ENCODE measurements around the gene SAMD14. TPM values are rescaled to one million over a fixed set of nuclear protein-coding genes. Genes with fewer than 3 reads are reported as not detected.
A peak's percentile ranks its signal among the peaks of the same experiment; 100 is the strongest.

The SAMD14 gene
- total RNA-seq, 1 donor from 2014 or later: 2.4 TPM

DNA sequence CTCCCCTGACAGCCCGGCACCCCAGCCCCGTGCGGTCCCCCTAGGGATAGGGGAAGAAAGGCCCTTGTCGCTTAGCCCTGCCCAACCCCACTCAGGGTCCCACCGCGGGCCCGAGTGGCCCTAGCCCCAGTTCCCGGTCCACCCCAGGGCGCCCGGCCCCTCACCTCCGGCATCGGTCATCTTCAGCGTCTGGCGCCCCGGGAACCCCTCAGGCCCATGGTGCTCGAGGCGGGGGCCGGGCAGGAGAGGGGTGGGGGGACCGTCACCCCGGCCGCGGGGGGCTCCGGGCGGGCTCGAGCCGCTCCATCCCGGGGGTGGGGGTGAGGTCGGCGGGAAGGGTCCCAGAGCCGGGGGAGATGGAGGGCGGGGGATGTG is 620 bp downstream of the SAMD14 start:
- Mint-ChIP-seq H3K27ac (no peak overlapping the region), H3K4me1 (ENCODE audit: low read depth) (peaks cover 22% of the 10 kb centered on the region), H3K36me3 (ENCODE audit: low read depth) (peaks cover 31% of the 10 kb centered on the region), H3K4me3 (ENCODE audit: low read depth) (peak overlapping the region; percentile 72), H3K9me3 (no peaks in the 10 kb centered on the region), H3K27me3 (ENCODE audit: low read depth) (peaks cover 31% of the 10 kb centered on the region)
- DNase-seq (ENCODE audit: low spot score): no peak
- intact Hi-C loops (cut with micrococcal nuclease): no loop called here

DNA sequence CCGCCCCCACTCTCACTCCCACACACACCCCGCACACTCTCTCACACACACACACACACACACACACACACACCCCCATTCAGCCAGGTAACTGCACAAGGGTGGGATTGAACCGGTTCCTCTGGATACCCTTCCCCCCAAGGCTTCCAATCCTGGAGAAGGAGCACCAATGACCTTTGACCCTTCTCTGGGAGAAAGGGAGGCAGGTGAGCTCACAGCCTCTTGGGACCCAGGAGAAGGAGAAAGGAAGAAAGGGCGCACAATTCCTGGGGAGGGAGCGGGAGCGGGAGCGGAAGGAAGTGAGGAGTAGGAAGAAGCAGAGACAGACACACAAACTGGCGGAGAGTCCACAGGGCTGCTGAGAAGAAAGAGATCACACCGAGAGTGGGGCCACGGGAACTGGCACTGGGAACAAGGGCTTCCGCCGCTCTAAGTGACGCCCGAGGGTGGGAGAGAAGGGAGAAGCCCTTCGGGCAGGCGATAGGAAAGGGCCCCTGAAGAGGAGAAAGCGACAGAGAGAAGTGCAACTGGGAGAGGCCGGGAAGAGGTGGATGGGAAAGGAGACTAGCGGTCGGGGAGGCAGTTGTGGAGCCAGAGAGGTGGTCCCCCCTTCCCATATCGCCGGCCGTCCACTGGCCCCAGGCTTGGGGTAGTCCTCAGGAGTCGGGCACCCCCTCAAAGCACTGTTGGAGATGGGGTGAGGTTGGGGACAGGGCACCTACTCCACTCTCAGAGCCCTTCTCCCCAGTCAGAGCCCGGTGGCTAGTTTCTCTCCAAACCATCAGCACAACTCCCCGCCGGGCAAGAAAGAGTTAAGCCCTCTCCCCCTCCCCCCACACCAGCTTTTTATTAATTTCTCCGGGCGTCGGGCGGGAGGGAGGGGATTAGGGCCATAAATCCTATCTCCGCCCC is 1.3 kb downstream of the SAMD14 start:
- Mint-ChIP-seq H3K36me3 (ENCODE audit: low read depth) (peaks cover 27% of the 10 kb centered on the region), H3K4me1 (ENCODE audit: low read depth) (peaks cover 22% of the 10 kb centered on the region), H3K27me3 (ENCODE audit: low read depth) (peaks cover 31% of the 10 kb centered on the region), H3K9me3 (no peaks in the 10 kb centered on the region), H3K4me3 (ENCODE audit: low read depth) (peak overlapping the region; percentile 73), H3K27ac (peak overlapping the region; percentile 64)
- no peak for DNase-seq (ENCODE audit: low spot score)
- intact Hi-C loops (cut with micrococcal nuclease): no loop called here

DNA sequence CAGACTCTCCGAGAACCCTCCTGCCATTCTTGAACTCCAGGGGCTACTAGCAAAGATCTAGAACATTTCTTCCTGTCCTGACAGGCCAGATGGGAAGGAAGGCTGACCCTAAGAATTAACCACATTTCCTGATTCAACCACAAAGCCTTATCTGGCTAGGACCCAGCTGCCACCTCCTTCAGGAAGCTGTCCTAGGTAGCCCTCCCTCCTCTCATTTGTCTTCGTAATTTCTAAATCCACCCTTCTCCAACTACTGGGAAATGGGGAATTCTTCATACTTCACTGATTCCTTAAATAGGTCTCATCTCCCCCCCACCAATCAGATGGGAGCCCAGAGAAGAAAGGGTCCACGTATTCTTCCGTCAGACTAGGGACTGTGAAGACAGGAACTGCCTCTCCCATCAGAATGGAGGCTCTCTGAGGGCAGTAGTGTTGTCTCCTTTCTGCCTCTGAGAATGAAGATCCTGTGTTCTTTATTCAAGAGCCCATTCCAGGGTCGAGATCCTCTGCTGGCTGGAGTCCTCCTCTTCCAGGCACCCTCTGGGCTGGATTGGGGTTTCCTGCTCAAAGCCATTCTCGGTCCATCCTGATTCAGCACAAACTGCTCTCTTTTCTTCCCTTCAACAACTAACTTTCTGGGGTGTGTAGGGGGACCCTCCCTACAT is 2.1 kb downstream of the SAMD14 start:
- intact Hi-C loops (cut with micrococcal nuclease): no loop called here
- Mint-ChIP-seq H3K36me3 (ENCODE audit: low read depth) (peaks cover 21% of the 10 kb centered on the region), H3K27ac (no peak overlapping the region), H3K4me1 (ENCODE audit: low read depth) (peaks cover 22% of the 10 kb centered on the region), H3K27me3 (ENCODE audit: low read depth) (peaks cover 34% of the 10 kb centered on the region), H3K4me3 (ENCODE audit: low read depth) (no peak overlapping the region), H3K9me3 (no peaks in the 10 kb centered on the region)
- DNase-seq (ENCODE audit: low spot score): no peak

DNA sequence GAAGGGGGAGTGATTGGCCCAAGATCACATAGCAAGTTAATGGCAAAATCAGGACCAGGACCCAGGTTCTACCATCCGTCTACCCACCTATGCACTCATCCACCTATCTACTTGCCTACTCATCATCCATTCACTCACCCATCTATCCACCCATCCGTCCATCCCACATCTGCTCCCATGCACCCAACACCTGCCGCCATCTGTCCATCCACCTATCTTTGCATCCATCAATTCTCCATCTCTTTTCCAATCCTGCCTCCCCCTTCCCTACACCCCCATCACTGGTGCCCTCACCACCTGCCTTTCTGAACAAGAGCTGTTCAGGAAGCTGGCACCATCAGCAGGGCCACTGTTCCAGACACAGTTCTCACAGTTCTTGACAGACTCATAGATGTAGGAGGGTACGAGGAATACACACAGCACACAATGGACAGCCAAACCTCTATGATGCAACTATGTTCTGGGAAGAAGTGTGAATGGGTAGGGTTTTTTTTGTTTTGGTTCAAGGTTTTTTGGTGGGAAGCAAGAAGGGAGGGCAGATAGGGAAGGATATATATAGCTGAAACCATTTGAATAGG is 4.5 kb downstream of the SAMD14 start:
- Mint-ChIP-seq H3K36me3 (ENCODE audit: low read depth) (no peaks in the 10 kb centered on the region), H3K4me3 (ENCODE audit: low read depth) (no peak overlapping the region), H3K9me3 (no peaks in the 10 kb centered on the region), H3K27me3 (ENCODE audit: low read depth) (peaks cover 45% of the 10 kb centered on the region), H3K4me1 (ENCODE audit: low read depth) (peaks cover 10% of the 10 kb centered on the region), H3K27ac (no peak overlapping the region)
- intact Hi-C loops (cut with micrococcal nuclease): no loop called here
- DNase-seq (ENCODE audit: low spot score): no peak

- DNase-seq (ENCODE audit: low spot score): no peak
- Mint-ChIP-seq H3K27me3 (ENCODE audit: low read depth) (peaks cover 55% of the 10 kb centered on the region), H3K9me3 (no peaks in the 10 kb centered on the region), H3K27ac (no peak overlapping the region), H3K4me3 (ENCODE audit: low read depth) (no peak overlapping the region), H3K4me1 (ENCODE audit: low read depth) (peaks cover 10% of the 10 kb centered on the region), H3K36me3 (ENCODE audit: low read depth) (no peaks in the 10 kb centered on the region)
- intact Hi-C loops (cut with micrococcal nuclease): no loop called here
Observed at GRCh38 chr17:50123649-50124349, 6.2 kb downstream of the SAMD14 start.

DNA sequence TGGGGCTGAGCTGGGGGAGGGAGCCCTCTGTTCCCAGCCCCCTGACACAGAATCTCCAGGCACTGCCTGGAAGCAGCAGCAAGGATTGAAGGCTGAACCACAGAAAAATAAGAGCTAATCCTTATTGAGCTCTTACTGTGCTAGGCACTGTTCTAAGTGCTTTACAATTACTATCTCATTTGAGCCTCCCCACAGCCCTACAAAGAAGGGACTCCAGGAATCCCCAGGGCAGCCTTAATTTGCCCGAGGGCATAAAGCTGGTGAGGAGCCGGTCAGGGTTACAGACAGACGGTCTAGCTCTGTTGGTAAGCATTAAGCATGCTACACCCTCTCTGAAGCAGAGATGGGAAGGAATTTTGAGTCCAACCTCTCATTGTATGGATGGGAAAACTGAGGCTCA is 7.0 kb downstream of the SAMD14 start:
- Mint-ChIP-seq H3K36me3 (ENCODE audit: low read depth) (no peaks in the 10 kb centered on the region), H3K4me1 (ENCODE audit: low read depth) (peaks cover 2% of the 10 kb centered on the region), H3K27ac (no peak overlapping the region), H3K4me3 (ENCODE audit: low read depth) (no peak overlapping the region), H3K27me3 (ENCODE audit: low read depth) (peaks cover 54% of the 10 kb centered on the region), H3K9me3 (no peaks in the 10 kb centered on the region)
- no peak for DNase-seq (ENCODE audit: low spot score)
- intact Hi-C loops (cut with micrococcal nuclease): no loop called here

- Mint-ChIP-seq H3K36me3 (ENCODE audit: low read depth) (no peaks in the 10 kb centered on the region), H3K4me1 (ENCODE audit: low read depth) (peaks cover 3% of the 10 kb centered on the region), H3K4me3 (ENCODE audit: low read depth) (no peak overlapping the region), H3K9me3 (no peaks in the 10 kb centered on the region), H3K27me3 (ENCODE audit: low read depth) (peaks cover 52% of the 10 kb centered on the region), H3K27ac (no peak overlapping the region)
- intact Hi-C loops (cut with micrococcal nuclease): no loop called here
- no peak for DNase-seq (ENCODE audit: low spot score)
Observed at GRCh38 chr17:50120475-50121253, 9.3 kb downstream of the SAMD14 start.

- H3K9me3 Mint-ChIP-seq: no peaks in the 10 kb centered on the region
- H3K27me3 Mint-ChIP-seq (ENCODE audit: low read depth): peaks cover 53% of the 10 kb centered on the region
- H3K4me1 Mint-ChIP-seq (ENCODE audit: low read depth): peaks cover 8% of the 10 kb centered on the region
- no peak for DNase-seq (ENCODE audit: low spot score)
- H3K27ac Mint-ChIP-seq: no peak overlapping the region
- no peak overlapping the region for H3K4me3 Mint-ChIP-seq (ENCODE audit: low read depth)
- H3K36me3 Mint-ChIP-seq (ENCODE audit: low read depth): no peaks in the 10 kb centered on the region
- intact Hi-C loops (cut with micrococcal nuclease): no loop called here
Observed at GRCh38 chr17:50118828-50119218, 11.1 kb downstream of the SAMD14 start.

DNA sequence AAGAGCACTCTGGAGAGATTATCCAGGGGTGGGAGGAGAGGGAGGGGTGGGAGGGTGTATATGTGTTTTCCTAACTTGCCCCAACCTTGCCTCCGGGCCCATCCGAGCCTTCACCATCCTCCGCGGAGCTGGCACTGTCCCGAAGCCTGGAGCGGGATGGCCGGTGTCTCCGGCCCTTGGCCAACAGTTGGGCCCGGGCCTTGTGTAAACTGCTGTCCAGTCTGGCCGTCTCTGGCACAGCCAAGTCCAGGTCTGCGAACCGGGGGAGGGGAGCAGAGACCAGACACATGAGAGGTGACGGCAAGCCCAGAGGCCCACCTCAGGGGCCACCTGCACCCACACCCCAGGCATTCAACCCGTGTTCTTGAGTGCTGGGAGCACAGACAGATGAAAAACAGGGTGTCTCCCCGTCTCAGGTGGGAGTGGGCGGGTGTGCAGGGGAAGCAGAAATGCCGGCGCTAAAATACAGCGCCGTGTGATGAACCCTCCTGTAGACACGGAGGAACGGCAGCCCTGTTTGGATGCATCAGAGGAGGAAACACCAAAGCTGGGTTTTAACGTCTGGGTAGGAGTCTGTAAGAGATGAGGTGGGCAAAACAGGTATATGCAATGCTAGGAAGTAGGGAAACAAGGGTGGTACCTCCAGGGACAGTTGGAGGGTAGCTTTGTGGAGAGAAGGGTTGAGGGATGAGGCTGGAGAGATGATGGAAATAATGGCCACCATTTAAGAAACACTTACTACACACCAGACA is 11.7 kb downstream of the SAMD14 start:
- H3K27me3 Mint-ChIP-seq (ENCODE audit: low read depth): peaks cover 53% of the 10 kb centered on the region
- no peaks in the 10 kb centered on the region for H3K36me3 Mint-ChIP-seq (ENCODE audit: low read depth)
- no peaks in the 10 kb centered on the region for H3K9me3 Mint-ChIP-seq
- H3K4me3 Mint-ChIP-seq (ENCODE audit: low read depth): no peak overlapping the region
- no peak for DNase-seq (ENCODE audit: low spot score)
- peaks cover 8% of the 10 kb centered on the region for H3K4me1 Mint-ChIP-seq (ENCODE audit: low read depth)
- intact Hi-C loops (cut with micrococcal nuclease): no loop called here
- H3K27ac Mint-ChIP-seq: no peak overlapping the region

GRCh38 chr17:50117202-50118051 is 12.5 kb downstream of the SAMD14 start:
- Mint-ChIP-seq H3K4me1 (ENCODE audit: low read depth) (peaks cover 8% of the 10 kb centered on the region), H3K27me3 (ENCODE audit: low read depth) (peaks cover 47% of the 10 kb centered on the region), H3K4me3 (ENCODE audit: low read depth) (no peak overlapping the region), H3K9me3 (no peaks in the 10 kb centered on the region), H3K36me3 (ENCODE audit: low read depth) (no peaks in the 10 kb centered on the region), H3K27ac (no peak overlapping the region)
- intact Hi-C loops (cut with micrococcal nuclease): no loop called here
- DNase-seq (ENCODE audit: low spot score): peak; percentile 58

DNA sequence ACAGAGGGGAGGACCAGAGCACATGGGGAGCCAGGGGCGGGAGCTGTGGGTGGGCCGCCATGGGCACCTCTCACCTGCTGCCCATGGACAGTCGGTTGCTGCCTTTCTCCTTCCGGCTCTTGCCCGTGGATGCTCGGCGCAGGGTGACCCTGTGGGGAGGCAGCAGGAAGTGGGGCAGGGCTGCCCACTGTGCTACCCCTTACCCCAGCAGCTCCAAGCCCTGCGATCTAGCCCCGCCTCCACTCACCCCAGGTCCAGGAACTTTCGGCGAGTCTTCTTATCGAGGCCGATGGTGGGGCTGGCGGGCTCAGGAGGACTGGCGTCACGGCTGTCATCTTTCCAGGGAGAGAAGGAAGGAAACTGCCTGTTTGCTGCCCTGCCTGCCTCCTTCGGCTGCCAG is 14.2 kb downstream of the SAMD14 start:
- H3K27ac Mint-ChIP-seq: no peak overlapping the region
- no peaks in the 10 kb centered on the region for H3K9me3 Mint-ChIP-seq
- H3K4me3 Mint-ChIP-seq (ENCODE audit: low read depth): no peak overlapping the region
- peaks cover 37% of the 10 kb centered on the region for H3K27me3 Mint-ChIP-seq (ENCODE audit: low read depth)
- no peaks in the 10 kb centered on the region for H3K36me3 Mint-ChIP-seq (ENCODE audit: low read depth)
- intact Hi-C loops (cut with micrococcal nuclease): loop anchor here (2.0 kb wide), 2 partner anchors 45 to 83 kb away; no protein-coding TSS in a partner anchor
- H3K4me1 Mint-ChIP-seq (ENCODE audit: low read depth): peaks cover 8% of the 10 kb centered on the region
- DNase-seq (ENCODE audit: low spot score): no peak
